K562 (cell line): ENCODE results near the gene MAP3K12. TPM values are rescaled to one million over a fixed set of nuclear protein-coding genes. Genes with fewer than 3 reads are reported as not detected.
A peak's percentile ranks its signal among the peaks of the same experiment; 100 is the strongest.

ENCODE experiments used
- CTCFL ChIP-seq: IDR thresholded peaks from 2 replicates; pipeline ENCODE4 v1.6.1; 2011; ENCODE audit warnings: borderline replicate concordance, low read depth, mild to moderate bottlenecking, moderate library complexity, low read length; ENCODE audit not compliant: insufficient read depth, poor library complexity, severe bottlenecking
- ESRRA ChIP-seq: fragments of 450-650 bp; IDR thresholded peaks from 2 replicates; pipeline ENCODE4 v1.6.1; 2014; ENCODE audit warnings: low read depth, mild to moderate bottlenecking, moderate library complexity, borderline replicate concordance
- FOSL1 ChIP-seq: fragments of 200-800 bp; sonication (Bioruptor generic); conservative IDR thresholded peaks from 2 replicates; pipeline ENCODE4 v1.6.1; 2016; ENCODE audit warnings: missing genetic modification characterization, missing compliant biosample characterization
- HCFC1 ChIP-seq: IDR thresholded peaks from 2 replicates; pipeline ENCODE4 v1.6.1; 2012; ENCODE audit warnings: low read depth, low read length, improper control_type of control experiment
- MAFF ChIP-seq: IDR thresholded peaks from 2 replicates; pipeline ENCODE4 v1.6.1; 2012; ENCODE audit warnings: low read length, improper control_type of control experiment
- NR1H2 ChIP-seq: sonication (generic); formaldehyde crosslinking; IDR thresholded peaks from 2 replicates; pipeline ENCODE4 v1.4.0; 2020; ENCODE audit warnings: mild to moderate bottlenecking, missing genetic modification reagents
- NR3C1 ChIP-seq: sonication (generic); formaldehyde crosslinking; IDR thresholded peaks from 2 replicates; pipeline ENCODE4 v1.8.1; 2022; ENCODE audit warnings: missing genetic modification reagents
- RCOR1 ChIP-seq, 2 experiments: IDR thresholded peaks; 2 replicates each; pipeline ENCODE4 v1.6.1; 2012; ENCODE audit warnings: low read depth in 2 of 2, low read length in 2 of 2, borderline replicate concordance in 1 of 2, improper control_type of control experiment in 1 of 2
- RREB1 ChIP-seq: fragments of 250-450 bp; sonication (Bioruptor Pico); IDR thresholded peaks from 2 replicates; pipeline ENCODE4 v1.4.0; 2020
- SP1 ChIP-seq: sonication (generic); formaldehyde crosslinking; IDR thresholded peaks from 2 replicates; pipeline ENCODE4 v1.8.1; 2022; ENCODE audit warnings: mild to moderate bottlenecking, missing genetic modification reagents
- TEAD1 ChIP-seq, 2 experiments: fragments of 450-650 bp in 1 of 2; sonication (generic) in 1 of 2; formaldehyde crosslinking; IDR thresholded peaks; 2 replicates each; pipeline versions ENCODE4 v1.4.0 to v1.8.0; 2020 to 2022; ENCODE audit warnings: mild to moderate bottlenecking in 2 of 2, missing genetic modification reagents in 1 of 2
- ZFX ChIP-seq: sonication (generic); formaldehyde crosslinking; IDR thresholded peaks from 2 replicates; pipeline ENCODE4 v1.8.0; 2022; ENCODE audit warnings: mild to moderate bottlenecking, missing genetic modification reagents, moderate library complexity
- ZNF583 ChIP-seq: fragments of 250-450 bp; sonication (Bioruptor Pico); IDR thresholded peaks from 2 replicates; pipeline ENCODE4 v1.4.0; 2020
- ZNF76 ChIP-seq: fragments of 250-450 bp; sonication (Bioruptor Pico); IDR thresholded peaks from 2 replicates; pipeline ENCODE4 v1.4.0; 2020; ENCODE audit warnings: mild to moderate bottlenecking, moderate library complexity, borderline replicate concordance
- polyA plus RNA-seq, 8 experiments: library from polyadenylated mRNA; depleted of rRNA in 4 of 8; stranded (reverse) in 5 of 8; unstranded in 3 of 8; fragments of >200 nt; fragmentation: Nextera tagmentation in 2 of 8; fragmentation: Illumina TruSeq in 1 of 8; extraction: Ambion mirVana in 2 of 8; extraction: Trizol in 1 of 8; gene quantifications; 2 replicates each; pipeline versions ENCODE4 v1.2.1 to v1.2.3, GENCODE V29; 2011 to 2014; ENCODE audit warnings: inconsistent platforms in 1 of 8, missing spikeins in 1 of 8
- total RNA-seq, 7 experiments: library from RNA; depleted of rRNA in 6 of 7; stranded (reverse); fragments of >200 nt in 6 of 7; fragmentation: Illumina TruSeq in 2 of 7; extraction: Trizol in 2 of 7; gene quantifications; 2 replicates each; pipeline versions ENCODE4 v1.2.1 to v1.2.3, GENCODE V29; 2011 to 2021; ENCODE audit warnings: low replicate concordance in 1 of 7
- TF ChIP-seq, protein P1 (sequence below), 2 experiments: IDR thresholded peaks; 2 replicates each; pipeline ENCODE4 v1.6.1; 2011; ENCODE audit warnings: borderline replicate concordance in 1 of 2, control low read depth in 1 of 2, low read depth in 1 of 2, low read length in 1 of 2, mild to moderate bottlenecking in 1 of 2, mixed read lengths in 1 of 2, moderate library complexity in 1 of 2; ENCODE audit not compliant: insufficient read depth in 1 of 2, insufficient read length in 1 of 2, poor library complexity in 1 of 2, severe bottlenecking in 1 of 2; ENCODE audit errors: extremely low read depth in 1 of 2

MAP3K12 gene
- total and polyA plus RNA-seq, 9 of the 15 experiments (the other 6 are each of a cell fraction or from before 2014, with no cell fraction given): 0.10 to 2.4 (median 1.6) TPM

- TF ChIP-seq RREB1 (0 out of 2 replicates have a peak, but pooled peaks have one; percentile 22), NR1H2 (CRISPR knock-in tag) (peak; percentile 86; the same call in 1 of the 2 replicates), NR3C1 (peak; percentile 93), HCFC1 (peak; percentile 58; the same call in 1 of the 2 replicates), SP1 (CRISPR knock-in tag) (peak; percentile 32), CTCFL (peak; percentile 26), RCOR1 (IDR thresholded peaks at IDR 0.05; ENCODE audit: borderline replicate concordance in 1 of 2, low read depth in 2 of 2, low read length in 2 of 2) (peak in 1 of 2 experiments; percentile 3; a peak in 1 of 4 replicates), ZNF76 (CRISPR knock-in tag) (no peak), FOSL1 (tag) (peak; percentile 56), TEAD1 (CRISPR knock-in tag; IDR thresholded peaks at IDR 0.05) (no peak; a peak in 1 of 4 replicates), MAFF (no peak), ZFX (peak; percentile 100), ESRRA (peak; percentile 10; the same call in 1 of the 2 replicates), ZNF583 (CRISPR knock-in tag) (peak; percentile 23; the same call in 1 of the 2 replicates)
- TF ChIP-seq, protein P1, sequence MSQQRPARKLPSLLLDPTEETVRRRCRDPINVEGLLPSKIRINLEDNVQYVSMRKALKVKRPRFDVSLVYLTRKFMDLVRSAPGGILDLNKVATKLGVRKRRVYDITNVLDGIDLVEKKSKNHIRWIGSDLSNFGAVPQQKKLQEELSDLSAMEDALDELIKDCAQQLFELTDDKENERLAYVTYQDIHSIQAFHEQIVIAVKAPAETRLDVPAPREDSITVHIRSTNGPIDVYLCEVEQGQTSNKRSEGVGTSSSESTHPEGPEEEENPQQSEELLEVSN (IDR thresholded peaks at IDR 0.05; ENCODE audit: borderline replicate concordance in 1 of 2, extremely low read depth in 1 of 2, insufficient read depth in 1 of 2, insufficient read length in 1 of 2, low read depth in 1 of 2, low read length in 1 of 2, poor library complexity in 1 of 2, severe bottlenecking in 1 of 2): peak; percentile 43 to 76
Observed at GRCh38 chr12:53452159-53453077, 46.8 kb downstream of the MAP3K12 start (continued).
